B cell (primary cell): ENCODE results near the gene MARVELD1. TPM values are rescaled to one million over a fixed set of nuclear protein-coding genes. Genes with fewer than 3 reads are reported as not detected.

Experiments
- ATAC-seq: fragments of 200-7000 bp; cut with Tn5 transposase; one replicate; pipeline ENCODE4 v1.10.0; 2021; ENCODE audit warnings: low read depth, mild to moderate bottlenecking, moderate number of reproducible peaks, moderate library complexity
- CTCF ChIA-PET: fragments of 350-600 bp; sonication (Branson Sonifier 250); formaldehyde crosslinking; loops from one replicate; lab custom pipeline; 2021; ENCODE audit warnings: antibody characterized with exemption, inconsistent platforms; lab: Charles Lee
- POLR2A ChIA-PET: fragments of 350-600 bp; sonication (Branson Sonifier 250); formaldehyde crosslinking; loops from one replicate; lab custom pipeline; 2021; ENCODE audit warnings: antibody characterized with exemption; lab: Charles Lee
- DNase-seq: peaks from one replicate; pipeline ENCODE4 v3.0.0; 2013
- H2AFZ ChIP-seq: 2 replicates; pipeline ENCODE4 v1.6.1; 2012; ENCODE audit warnings: mild to moderate bottlenecking, low read depth, low read length; ENCODE audit not compliant: insufficient read depth, poor library complexity, severe bottlenecking
- H3K27ac ChIP-seq, 2 donors: 1 replicate in 1 of 2; 2 replicates in 1 of 2; pipeline ENCODE4 v1.5.1; 2012 to 2013; ENCODE audit warnings: low read length in 2 of 2, mild to moderate bottlenecking in 2 of 2, moderate library complexity in 1 of 2
- H3K27me3 ChIP-seq, 4 experiments: fragments of 200-600 bp in 1 of 4; sonication (generic) in 1 of 4; replicated peaks in 1 of 4; 1 replicate in 2 of 4; 2 replicates in 2 of 4; pipeline versions ENCODE4 v1.6.1 to v1.7.0; 2013 to 2016; ENCODE audit warnings: low read length in 3 of 4, mild to moderate bottlenecking in 2 of 4, mixed read lengths in 1 of 4, moderate library complexity in 1 of 4; ENCODE audit not compliant: insufficient read depth in 4 of 4, control insufficient read depth in 3 of 4; ENCODE audit errors: control extremely low read depth in 1 of 4
- H3K36me3 ChIP-seq, 2 experiments: replicated peaks in 1 of 2; 1 replicate in 1 of 2; 2 replicates in 1 of 2; pipeline versions ENCODE4 v1.6.1 to v1.7.1; 2013; ENCODE audit warnings: low read length in 1 of 2; ENCODE audit not compliant: insufficient read depth in 2 of 2, control insufficient read depth in 1 of 2; ENCODE audit errors: control extremely low read depth in 1 of 2, extremely low read depth in 1 of 2
- H3K4me1 ChIP-seq, 2 donors: fragments of 200-600 bp in 1 of 2; sonication (generic) in 1 of 2; 1 replicate in 1 of 2; 2 replicates in 1 of 2; pipeline versions ENCODE4 v1.5.1 to v1.6.1; 2013 to 2017; ENCODE audit warnings: low read length in 2 of 2; ENCODE audit not compliant: control insufficient read depth in 2 of 2, insufficient read depth in 2 of 2
- H3K4me2 ChIP-seq: replicated peaks from 2 replicates; pipeline ENCODE3; 2012; ENCODE audit warnings: mild to moderate bottlenecking, low read depth, low read length; ENCODE audit not compliant: poor library complexity, severe bottlenecking
- H3K4me3 ChIP-seq, 5 experiments: fragments of 200-600 bp in 1 of 5; sonication (generic) in 1 of 5; 1 replicate in 3 of 5; 2 replicates in 2 of 5; pipeline versions ENCODE4 v1.5.1 to v1.7.0; 2011 to 2016; ENCODE audit warnings: low read length in 4 of 5, mild to moderate bottlenecking in 4 of 5, low read depth in 2 of 5, control low read depth in 1 of 5, moderate library complexity in 1 of 5; ENCODE audit not compliant: insufficient read depth in 1 of 5; ENCODE audit errors: control extremely low read depth in 1 of 5, extremely low read depth in 1 of 5
- H3K79me2 ChIP-seq: fragments of 200-600 bp; sonication (generic); one replicate; pipeline ENCODE4 v1.6.0; 2016; ENCODE audit warnings: low read length; ENCODE audit not compliant: control insufficient read depth, insufficient read depth
- H3K9ac ChIP-seq: fragments of 200-600 bp; sonication (generic); 2 replicates; pipeline ENCODE4 v1.6.1; 2017; ENCODE audit warnings: mild to moderate bottlenecking, low read length, moderate library complexity
- H3K9me3 ChIP-seq, 3 donors: one replicate each; pipeline versions ENCODE4 v1.6.1 to v1.7.1; 2013; ENCODE audit warnings: low read length in 2 of 3; ENCODE audit not compliant: control insufficient read depth in 2 of 3, insufficient read depth in 1 of 3; ENCODE audit errors: control extremely low read depth in 1 of 3
- H4K20me1 ChIP-seq: 2 replicates; pipeline ENCODE4 v1.6.0; 2012; ENCODE audit warnings: mild to moderate bottlenecking, low read length; ENCODE audit not compliant: insufficient read depth, control insufficient read depth, poor library complexity, severe bottlenecking
- H3K27ac Mint-ChIP-seq: one replicate; pipeline ENCODE4 v1.8.0; 2021; ENCODE audit warnings: mixed read lengths
- H3K27me3 Mint-ChIP-seq: one replicate; pipeline ENCODE4 v1.8.0; 2021; ENCODE audit warnings: mixed read lengths
- H3K4me1 Mint-ChIP-seq: one replicate; pipeline ENCODE4 v1.8.0; 2021; ENCODE audit warnings: mixed read lengths
- H3K4me3 Mint-ChIP-seq: one replicate; pipeline ENCODE4 v1.8.0; 2021; ENCODE audit warnings: mixed read lengths
- H3K9me3 Mint-ChIP-seq: one replicate; pipeline ENCODE4 v1.8.0; 2022; ENCODE audit warnings: mixed read lengths; ENCODE audit not compliant: insufficient read depth
- EZH2 ChIP-seq: IDR thresholded peaks from 2 replicates; pipeline ENCODE4 v1.6.1; 2012; ENCODE audit warnings: borderline replicate concordance, low read depth, mild to moderate bottlenecking, moderate library complexity, low read length; ENCODE audit not compliant: insufficient read depth, poor library complexity, severe bottlenecking
- WGBS: methylation state at CpG from one replicate; pipeline ENCODE4 v1.1.5; 2013; ENCODE audit warnings: missing lambda C conversion rate; ENCODE audit not compliant: insufficient coverage; 5-methylcytosine and 5-hydroxymethylcytosine counted together
- intact Hi-C: fragments of 100-400 bp; cut with micrococcal nuclease; formaldehyde crosslinking; loops from one replicate; pipeline ENCODE4 v1.10.0; 2022
- polyA plus RNA-seq: library from polyadenylated mRNA; depleted of rRNA; stranded (reverse); fragments of >200 nt; gene quantifications from 2 replicates; pipeline ENCODE4 v1.2.3, GENCODE V29; 2012
- total RNA-seq, 2 donors: library from RNA; stranded (reverse); fragments of 120-200 nt in 1 of 2; gene quantifications; 1 replicate in 1 of 2; 2 replicates in 1 of 2; pipeline versions ENCODE4 v1.2.3 to v1.2.4, GENCODE V29; 2013 to 2022
- TF ChIP-seq, protein P1 (sequence below): fragments of 200-600 bp; IDR thresholded peaks from one replicate; pipeline ENCODE4 v1.8.0; 2022; ENCODE audit warnings: antibody characterized with exemption, mild to moderate bottlenecking

Gene MARVELD1
- total and polyA plus RNA-seq, 2 donors (not counting 1 experiment from before 2014, with no cell fraction given) = 0.45 to 0.54 TPM

DNA sequence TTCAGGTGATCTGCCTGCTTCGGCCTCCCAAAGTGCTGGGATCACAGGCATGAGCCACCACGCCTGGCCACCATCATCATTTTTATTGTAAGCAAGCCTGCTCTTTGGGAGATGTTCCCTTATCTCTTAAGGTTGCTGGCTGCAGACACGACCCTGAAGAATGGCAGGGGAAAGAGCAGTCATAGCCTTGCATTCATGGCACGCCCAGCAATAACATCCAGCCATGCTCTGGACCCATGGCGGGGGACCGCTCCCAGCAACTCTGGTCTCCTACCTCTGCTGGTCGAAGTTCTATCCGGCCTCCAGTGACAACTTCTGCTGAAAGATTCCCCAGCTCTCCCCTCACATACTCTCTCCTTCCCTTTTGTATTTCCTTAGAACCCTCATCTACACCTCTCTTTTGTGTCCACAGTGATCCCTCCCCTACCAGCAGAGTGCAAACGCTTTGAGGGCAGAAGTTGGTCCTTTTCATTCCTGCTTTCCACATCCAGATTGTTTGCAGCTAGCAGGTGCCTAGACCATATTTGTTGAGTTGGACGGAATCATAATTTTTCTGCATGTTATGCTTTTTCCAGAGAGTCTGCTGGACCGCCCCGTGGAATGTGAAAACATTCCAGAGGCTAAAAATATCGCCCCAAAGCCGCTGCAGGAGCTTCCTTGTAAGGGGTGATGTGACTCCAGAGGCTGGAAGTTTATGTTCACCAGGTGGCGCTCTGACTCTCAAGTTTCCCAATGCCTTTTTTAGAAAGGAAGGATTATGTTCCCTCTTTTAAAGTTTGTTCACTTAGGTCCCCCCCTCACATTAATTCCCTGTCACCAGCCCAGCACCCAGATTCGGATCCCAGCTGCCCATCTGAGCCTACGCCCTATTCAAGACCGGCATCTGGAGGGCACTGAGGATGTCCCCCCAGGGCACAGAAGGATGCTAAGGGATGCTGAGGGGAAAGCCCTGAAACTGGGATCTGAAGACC is 4.3 kb upstream of the MARVELD1 start:
- H2AFZ ChIP-seq = no peak overlapping the region
- TF ChIP-seq EZH2 = no peak
- TF ChIP-seq, protein P1, sequence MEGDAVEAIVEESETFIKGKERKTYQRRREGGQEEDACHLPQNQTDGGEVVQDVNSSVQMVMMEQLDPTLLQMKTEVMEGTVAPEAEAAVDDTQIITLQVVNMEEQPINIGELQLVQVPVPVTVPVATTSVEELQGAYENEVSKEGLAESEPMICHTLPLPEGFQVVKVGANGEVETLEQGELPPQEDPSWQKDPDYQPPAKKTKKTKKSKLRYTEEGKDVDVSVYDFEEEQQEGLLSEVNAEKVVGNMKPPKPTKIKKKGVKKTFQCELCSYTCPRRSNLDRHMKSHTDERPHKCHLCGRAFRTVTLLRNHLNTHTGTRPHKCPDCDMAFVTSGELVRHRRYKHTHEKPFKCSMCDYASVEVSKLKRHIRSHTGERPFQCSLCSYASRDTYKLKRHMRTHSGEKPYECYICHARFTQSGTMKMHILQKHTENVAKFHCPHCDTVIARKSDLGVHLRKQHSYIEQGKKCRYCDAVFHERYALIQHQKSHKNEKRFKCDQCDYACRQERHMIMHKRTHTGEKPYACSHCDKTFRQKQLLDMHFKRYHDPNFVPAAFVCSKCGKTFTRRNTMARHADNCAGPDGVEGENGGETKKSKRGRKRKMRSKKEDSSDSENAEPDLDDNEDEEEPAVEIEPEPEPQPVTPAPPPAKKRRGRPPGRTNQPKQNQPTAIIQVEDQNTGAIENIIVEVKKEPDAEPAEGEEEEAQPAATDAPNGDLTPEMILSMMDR = peak; percentile 57
- peak overlapping the region; percentile 44 for H3K4me3 Mint-ChIP-seq
- POLR2A ChIA-PET = interaction anchor here (0.6 kb wide), 2 partner anchors 22 to 35 kb away, joined by 3 to 6 read pairs; no protein-coding TSS in a partner anchor
- H3K27ac ChIP-seq = no peak overlapping the region
- H3K4me1 ChIP-seq = peaks cover 7 to 11% of the 10 kb centered on the region in 2 donors
- no peak overlapping the region for H3K9ac ChIP-seq
- DNase-seq = peak; percentile 42
- H3K9me3 ChIP-seq = no peaks in the 10 kb centered on the region
- no peaks in the 10 kb centered on the region for H4K20me1 ChIP-seq
- peaks cover 14% of the 10 kb centered on the region for H3K4me1 Mint-ChIP-seq
- no peak overlapping the region for H3K4me2 ChIP-seq
- no peaks in the 10 kb centered on the region for H3K9me3 Mint-ChIP-seq
- CTCF ChIA-PET = interaction anchor here (0.6 to 4.7 kb wide), 14 partner anchors 7 to 40 kb away, joined by 3 to 63 read pairs (median 4); partner anchors contain the start of genes AVPI1 and ZFYVE27
- peaks cover 0 to 43% (median 20%) of the 10 kb centered on the region in 4 experiments for H3K27me3 ChIP-seq
- H3K4me3 ChIP-seq = no peak overlapping the region
- intact Hi-C loops = loop anchor here (1.0 to 2.0 kb wide), 2 partner anchors 22 to 32 kb away; no protein-coding TSS in a partner anchor
- no peak for ATAC-seq
- H3K79me2 ChIP-seq = no peaks in the 10 kb centered on the region
- H3K27ac Mint-ChIP-seq = no peak overlapping the region
- H3K27me3 Mint-ChIP-seq = peaks cover 34% of the 10 kb centered on the region
- no peaks in the 10 kb centered on the region for H3K36me3 ChIP-seq
- WGBS = 56% methylated on average over 14 of the region's 18 CpGs
